BJ (cell line): ENCODE results near the gene DAB1. TPM values are rescaled to one million over a fixed set of nuclear protein-coding genes. Genes with fewer than 3 reads are reported as not detected.

Experiments
- CTCF ChIA-PET: fragments of 350-600 bp; formaldehyde crosslinking; extraction: SDS; loops from one replicate; lab custom pipeline; 2021; ENCODE audit warnings: antibody characterized with exemption, inconsistent platforms; lab: Yijun Ruan, JAX
- POLR2A ChIA-PET: fragments of 300-600 bp; sonication (Branson Sonifier 250); formaldehyde crosslinking; extraction: SDS; loops from one replicate; lab custom pipeline; 2021; ENCODE audit warnings: antibody characterized with exemption; lab: Charles Lee
- DNase-seq: peaks from one replicate; pipeline ENCODE4 v3.0.0-alpha.2; 2011; ENCODE audit warnings: low read depth
- H3K27me3 ChIP-seq: 2 replicates; pipeline ENCODE4 v1.6.0; 2011; ENCODE audit warnings: low read length; ENCODE audit not compliant: control insufficient read depth, insufficient read depth
- H3K36me3 ChIP-seq: 2 replicates; pipeline ENCODE4 v1.5.1; 2011; ENCODE audit warnings: low read length; ENCODE audit not compliant: control insufficient read depth, insufficient read depth
- H3K4me3 ChIP-seq: 2 replicates; pipeline ENCODE4 v1.5.1; 2011; ENCODE audit warnings: low read depth, mild to moderate bottlenecking, control low read depth, low read length
- polyA plus RNA-seq: library from polyadenylated mRNA; depleted of rRNA; stranded (reverse); fragments of >200 nt; gene quantifications from 2 replicates; pipeline ENCODE4 v1.2.3, GENCODE V29; 2011
- TF ChIP-seq, protein P1 (sequence below): IDR thresholded peaks from 2 replicates; pipeline ENCODE4 v1.5.1; 2011; ENCODE audit warnings: low read depth, mild to moderate bottlenecking, control low read depth, inconsistent platforms, low read length, moderate library complexity; ENCODE audit not compliant: insufficient read depth

Gene DAB1
- polyA plus RNA-seq, 1 experiment, result 0.91 TPM

DNA sequence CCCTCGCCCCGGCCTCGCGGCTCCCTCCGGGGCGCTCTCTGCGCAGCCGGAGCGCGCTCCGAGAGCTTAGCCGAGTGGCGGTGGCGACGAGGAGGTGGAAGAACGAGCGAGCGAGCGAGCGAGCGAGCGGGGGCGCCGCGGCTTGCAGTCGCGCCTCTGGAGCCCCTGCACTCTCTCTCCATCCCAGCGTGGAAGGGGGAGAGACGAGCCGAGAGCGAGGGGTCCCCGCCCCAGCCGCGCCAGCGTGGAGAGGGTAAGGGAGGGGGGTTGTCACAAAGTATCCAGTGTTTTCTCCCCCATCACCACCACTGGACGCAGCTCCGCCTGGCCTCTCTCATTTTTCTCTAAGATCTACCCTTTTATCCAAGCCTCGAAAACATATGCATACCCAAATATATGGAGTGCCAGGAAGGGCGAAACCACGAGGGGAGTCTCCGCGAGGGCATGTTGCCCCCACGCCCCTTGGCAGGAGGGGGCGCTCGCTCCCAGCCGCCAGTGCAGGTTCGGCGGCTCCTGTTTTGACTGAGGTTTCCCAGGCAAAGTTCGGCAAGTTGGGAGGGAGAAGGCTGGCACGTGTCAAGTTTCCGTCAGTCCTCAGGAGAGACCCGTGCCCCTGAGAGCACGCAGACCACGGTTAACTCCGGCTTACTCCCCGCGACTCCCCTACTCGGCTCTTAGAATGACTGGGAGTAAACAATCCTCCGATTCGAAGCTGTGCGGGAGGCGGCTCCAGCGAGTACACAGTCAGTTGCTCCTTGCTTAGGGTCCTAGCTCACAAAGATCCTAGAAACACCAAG lies 569 bp upstream of the DAB1 start:
- peaks cover 3% of the 10 kb centered on the region; the same call in 1 of the 2 replicates for H3K27me3 ChIP-seq
- ChIA-PET CTCF (interaction anchor here (0.6 to 2.1 kb wide), 17 partner anchors 8 to 625 kb away, joined by 3 to 7 read pairs (median 4); no protein-coding TSS in a partner anchor), POLR2A (interaction anchor here (0.6 kb wide), 2 partner anchors 46 to 584 kb away, joined by 3 to 12 read pairs; no protein-coding TSS in a partner anchor)
- DNase-seq, result no peak
- TF ChIP-seq, protein P1, sequence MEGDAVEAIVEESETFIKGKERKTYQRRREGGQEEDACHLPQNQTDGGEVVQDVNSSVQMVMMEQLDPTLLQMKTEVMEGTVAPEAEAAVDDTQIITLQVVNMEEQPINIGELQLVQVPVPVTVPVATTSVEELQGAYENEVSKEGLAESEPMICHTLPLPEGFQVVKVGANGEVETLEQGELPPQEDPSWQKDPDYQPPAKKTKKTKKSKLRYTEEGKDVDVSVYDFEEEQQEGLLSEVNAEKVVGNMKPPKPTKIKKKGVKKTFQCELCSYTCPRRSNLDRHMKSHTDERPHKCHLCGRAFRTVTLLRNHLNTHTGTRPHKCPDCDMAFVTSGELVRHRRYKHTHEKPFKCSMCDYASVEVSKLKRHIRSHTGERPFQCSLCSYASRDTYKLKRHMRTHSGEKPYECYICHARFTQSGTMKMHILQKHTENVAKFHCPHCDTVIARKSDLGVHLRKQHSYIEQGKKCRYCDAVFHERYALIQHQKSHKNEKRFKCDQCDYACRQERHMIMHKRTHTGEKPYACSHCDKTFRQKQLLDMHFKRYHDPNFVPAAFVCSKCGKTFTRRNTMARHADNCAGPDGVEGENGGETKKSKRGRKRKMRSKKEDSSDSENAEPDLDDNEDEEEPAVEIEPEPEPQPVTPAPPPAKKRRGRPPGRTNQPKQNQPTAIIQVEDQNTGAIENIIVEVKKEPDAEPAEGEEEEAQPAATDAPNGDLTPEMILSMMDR, result peak; percentile 93
- H3K4me3 ChIP-seq, result peak overlapping the region; percentile 62
- H3K36me3 ChIP-seq, result no peaks in the 10 kb centered on the region

DNA sequence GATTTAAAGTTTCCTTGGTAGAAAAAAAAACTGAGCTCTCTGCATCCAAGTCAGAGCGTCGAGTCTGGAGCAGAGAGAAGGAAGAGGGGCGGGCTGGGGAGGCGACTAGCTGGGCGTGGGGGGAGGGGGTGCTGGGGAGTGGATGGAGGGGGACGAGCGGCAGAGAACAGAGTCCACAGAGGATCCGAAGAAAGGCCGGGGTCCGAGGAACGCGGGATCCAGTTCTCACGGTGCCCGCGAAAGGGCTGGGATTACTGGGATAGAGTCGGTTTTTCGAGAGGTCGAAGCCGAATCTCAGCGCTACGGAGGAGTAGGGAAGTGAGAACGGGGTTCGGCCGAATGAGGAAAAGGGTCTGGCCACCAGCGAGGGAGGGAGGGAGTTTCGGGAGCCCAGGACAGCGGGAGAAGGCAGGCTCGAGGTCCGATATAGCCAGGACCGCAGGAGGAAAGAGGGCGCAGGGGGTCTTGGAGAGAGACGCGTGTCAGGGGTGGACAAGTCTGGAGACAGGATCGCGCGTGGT lies 665 bp downstream of the DAB1 start:
- no peak for DNase-seq
- CTCF ChIA-PET, result interaction anchor here (0.6 to 1.4 kb wide), 7 partner anchors 9 to 1115 kb away, joined by 3 to 5 read pairs (median 3); no protein-coding TSS in a partner anchor
- H3K27me3 ChIP-seq, result peaks cover 3% of the 10 kb centered on the region; the same call in 1 of the 2 replicates
- peak overlapping the region; percentile 62 for H3K4me3 ChIP-seq
- H3K36me3 ChIP-seq, result no peaks in the 10 kb centered on the region
- TF ChIP-seq, protein P1, result no peak
- POLR2A ChIA-PET, result interaction anchor here (0.6 kb wide), 1 partner anchor 303 kb away, joined by 5 read pairs; no protein-coding TSS in a partner anchor

DNA sequence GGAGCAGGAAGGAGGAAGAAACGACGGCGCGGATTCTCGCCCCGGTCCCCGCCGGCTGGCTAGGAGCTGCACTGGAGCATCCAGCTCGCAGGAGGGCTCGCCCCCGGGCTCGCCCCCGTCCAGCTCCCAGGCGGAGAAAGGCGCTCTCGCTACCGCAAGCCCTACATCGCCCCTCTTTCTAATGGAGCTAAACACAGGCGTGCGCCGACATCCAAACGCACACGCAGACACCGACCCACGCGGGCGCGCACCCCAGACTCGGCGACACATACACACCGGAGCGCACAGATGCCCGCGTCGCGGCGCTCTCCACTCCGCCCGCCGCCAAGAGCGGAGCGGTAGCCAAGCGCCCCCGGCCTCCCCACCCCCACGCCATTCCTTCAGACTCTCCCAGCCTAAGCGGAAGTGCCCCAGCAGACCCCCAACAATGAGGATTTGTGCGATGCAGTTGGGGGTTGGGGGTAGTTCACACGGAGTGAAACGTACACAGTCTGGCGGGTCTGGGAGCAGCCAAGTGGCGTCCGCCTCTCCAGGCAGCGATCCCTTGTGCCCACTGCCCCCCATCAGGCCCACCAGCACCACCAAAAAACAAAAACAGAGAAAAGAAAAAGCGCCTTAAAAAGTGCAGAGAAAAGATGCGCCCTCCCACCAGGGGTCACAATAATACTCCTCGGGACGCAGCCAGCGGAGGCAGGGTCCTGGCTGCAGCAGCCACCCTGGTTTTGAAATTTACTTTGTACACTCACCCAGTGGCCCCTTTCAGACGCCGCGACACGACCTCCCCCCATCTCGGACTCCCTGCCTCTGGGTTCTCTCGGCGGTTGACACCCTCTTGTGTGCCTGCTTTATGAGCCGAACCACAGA lies 1.4 kb downstream of the DAB1 start:
- POLR2A ChIA-PET, result interaction anchor here (0.6 kb wide), 1 partner anchor 304 kb away, joined by 5 read pairs; no protein-coding TSS in a partner anchor
- no peaks in the 10 kb centered on the region for H3K36me3 ChIP-seq
- CTCF ChIA-PET, result interaction anchor here (0.6 to 1.4 kb wide), 8 partner anchors 9 to 1114 kb away, joined by 3 to 5 read pairs (median 3); no protein-coding TSS in a partner anchor
- TF ChIP-seq, protein P1, result peak; percentile 13; the same call in 1 of the 2 replicates
- DNase-seq, result no peak
- peak overlapping the region; percentile 62 for H3K4me3 ChIP-seq
- peaks cover 3% of the 10 kb centered on the region; the same call in 1 of the 2 replicates for H3K27me3 ChIP-seq

DNA sequence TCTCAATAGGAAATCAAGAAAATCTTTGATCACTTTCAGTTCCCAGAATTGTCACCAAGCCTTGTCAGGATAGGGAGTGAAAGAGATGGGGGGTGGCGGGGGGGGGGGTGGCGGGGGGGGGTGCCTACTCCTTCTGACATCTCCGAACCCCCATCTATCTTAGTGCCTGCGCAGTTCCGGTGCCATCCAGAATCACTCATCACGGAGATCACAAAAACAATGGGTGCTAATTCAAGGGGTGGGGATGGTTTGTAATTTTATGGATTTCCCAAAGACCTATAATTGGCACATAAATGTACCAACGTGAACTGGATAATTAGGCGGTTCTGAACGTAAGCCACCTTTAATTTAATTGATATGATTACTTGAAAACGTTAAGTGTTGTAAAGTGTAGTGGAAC lies 2.1 kb downstream of the DAB1 start:
- Histone ChIP-seq H3K36me3 (no peaks in the 10 kb centered on the region), H3K27me3 (peaks cover 3% of the 10 kb centered on the region; the same call in 1 of the 2 replicates), H3K4me3 (peak overlapping the region; percentile 62)
- DNase-seq, result no peak
- ChIA-PET CTCF (interaction anchor here (0.6 to 1.4 kb wide), 3 partner anchors 17 to 590 kb away, joined by 3 to 5 read pairs (median 3); no protein-coding TSS in a partner anchor), POLR2A (no interaction called here)
- TF ChIP-seq, protein P1, result no peak
